ENCODE measurements around the gene VPS13D. TPM values are rescaled to one million over a fixed set of nuclear protein-coding genes. Genes with fewer than 3 reads are reported as not detected.

VPS13D gene
- total and polyA plus RNA-seq, 10 of the 15 experiments (the other 5 are each of a cell fraction or from before 2014, with no cell fraction given): 1.4 to 16.9 (median 8.5) TPM

GRCh38 chr1:12435639-12436344 is 206.0 kb downstream of the VPS13D start (continued):
- no peak for TF ChIP-seq ZSCAN29 (IDR thresholded peaks at IDR 0.05)
- peak; percentile 27; the same call in 1 of the 2 replicates for TF ChIP-seq CREB1 (IDR thresholded peaks at IDR 0.05; ENCODE audit: low read depth)
- TF ChIP-seq HCFC1 (IDR thresholded peaks at IDR 0.05; ENCODE audit: low read length): no peak
- peak in 1 of 2 experiments; percentile 40; a peak in 1 of 4 replicates for TF ChIP-seq BHLHE40 (IDR thresholded peaks at IDR 0.05; ENCODE audit: borderline replicate concordance in 1 of 2, low read depth in 2 of 2, low read length in 1 of 2)
- peak; percentile 87; the same call in 1 of the 2 replicates for TF ChIP-seq FOXM1 (IDR thresholded peaks at IDR 0.05; ENCODE audit: low read depth, low read length)
- TF ChIP-seq CBX3 (IDR thresholded peaks at IDR 0.05; ENCODE audit: borderline replicate concordance, low read depth): no peak
- peak; percentile 92 for TF ChIP-seq NFIC (IDR thresholded peaks at IDR 0.05; ENCODE audit: low read depth, low read length)
- TF ChIP-seq SP1 (IDR thresholded peaks at IDR 0.05; ENCODE audit: low read depth, low read length): peak; percentile 32
- peak; percentile 92 for TF ChIP-seq IRF4 (IDR thresholded peaks at IDR 0.05; ENCODE audit: low read depth, low read length)
- TF ChIP-seq CHD2 (IDR thresholded peaks at IDR 0.05; ENCODE audit: borderline replicate concordance, low read depth, low read length): no peak
- peak; percentile 65; the same call in 1 of the 3 replicates for TF ChIP-seq POU2F2 (IDR thresholded peaks at IDR 0.05; ENCODE audit: borderline replicate concordance, low read depth, low read length)
- peak in 1 of 2 experiments; percentile 97; a peak in 2 of 4 replicates for TF ChIP-seq ETV6 (conservative IDR thresholded peaks at IDR 0.05 in 1 of 2, IDR thresholded peaks at IDR 0.05 in 1 of 2; ENCODE audit: borderline replicate concordance in 1 of 2, low read depth in 1 of 2)
- no peak for TF ChIP-seq POLR2AphosphoS5 (IDR thresholded peaks at IDR 0.05; ENCODE audit: low read length)
- peak; percentile 43; the same call in 1 of the 2 replicates for TF ChIP-seq SREBF1 (IDR thresholded peaks at IDR 0.05; ENCODE audit: low read length)
- no peak for TF ChIP-seq ZNF207 (IDR thresholded peaks at IDR 0.05; ENCODE audit: borderline replicate concordance)
- TF ChIP-seq USF2 (IDR thresholded peaks at IDR 0.05; ENCODE audit: borderline replicate concordance, low read depth, low read length): no peak
- no peak for TF ChIP-seq RB1 (IDR thresholded peaks at IDR 0.05; ENCODE audit: borderline replicate concordance)
- TF ChIP-seq RUNX3 (IDR thresholded peaks at IDR 0.05; ENCODE audit: low read length): peak; percentile 98
- peak; percentile 81 for TF ChIP-seq TBL1XR1 (IDR thresholded peaks at IDR 0.05; ENCODE audit: low read depth, low read length)
- TF ChIP-seq GATAD2B (conservative IDR thresholded peaks at IDR 0.05; ENCODE audit: low read depth): no peak; the same call in 1 of the 2 replicates
- peak; percentile 67 for TF ChIP-seq ATF7 (IDR thresholded peaks at IDR 0.05; ENCODE audit: low read depth)
- no peak for TF ChIP-seq NFYA (IDR thresholded peaks at IDR 0.05; ENCODE audit: borderline replicate concordance, low read depth, low read length)
- peak; percentile 91 for TF ChIP-seq EED (IDR thresholded peaks at IDR 0.05; ENCODE audit: low read depth)
- TF ChIP-seq E2F4 (IDR thresholded peaks at IDR 0.05; ENCODE audit: low read depth, low read length): no peak
- no peak for TF ChIP-seq RELA (IDR thresholded peaks at IDR 0.05; ENCODE audit: borderline replicate concordance, partially characterized antibody)
- no peak for TF ChIP-seq ZNF274 (IDR thresholded peaks at IDR 0.05; ENCODE audit: insufficient read depth, insufficient read length)
- TF ChIP-seq JUNB (IDR thresholded peaks at IDR 0.05): peak; percentile 86
- TF ChIP-seq MTA2 (IDR thresholded peaks at IDR 0.05; ENCODE audit: low read depth): peak; percentile 89
- TF ChIP-seq POLR2AphosphoS2 (IDR thresholded peaks at IDR 0.05; ENCODE audit: low read depth, low read length): no peak
- TF ChIP-seq ZNF24 (IDR thresholded peaks at IDR 0.05): no peak
- no peak for TF ChIP-seq BRCA1 (IDR thresholded peaks at IDR 0.05; ENCODE audit: low read depth, low read length)
- TF ChIP-seq NRF1 (conservative IDR thresholded peaks at IDR 0.05; ENCODE audit: low read depth, low read length): no peak
